GM12872 (cell line): ENCODE measurements around the gene CAB39L.

Experiments
- TF ChIP-seq, protein P1 (sequence below): IDR thresholded peaks from 3 replicates; pipeline ENCODE4 v1.5.1; 2011; ENCODE audit warnings: low read depth, mild to moderate bottlenecking, low read length, moderate library complexity; ENCODE audit not compliant: insufficient read depth

Gene CAB39L

DNA sequence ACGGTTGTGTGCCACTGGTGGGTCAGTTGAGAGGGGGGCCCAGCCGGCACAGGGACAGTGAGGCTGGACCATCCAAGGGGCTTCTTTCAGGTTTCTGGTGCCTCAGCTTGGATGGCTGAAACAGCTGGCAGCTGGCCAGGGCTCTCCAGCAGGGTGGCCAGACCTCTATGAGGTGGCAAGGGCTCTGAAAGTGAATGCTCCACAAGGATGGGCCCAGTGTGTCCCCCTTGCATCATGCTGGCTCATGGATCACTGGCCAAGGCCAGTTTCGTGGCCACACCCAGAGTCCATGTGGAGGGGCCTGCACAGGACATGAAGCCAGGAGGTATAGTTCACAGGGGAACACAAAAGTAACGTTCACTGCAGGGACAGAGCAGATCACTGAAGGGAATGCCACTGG is 146.5 kb downstream of the CAB39L start:
- TF ChIP-seq, protein P1, sequence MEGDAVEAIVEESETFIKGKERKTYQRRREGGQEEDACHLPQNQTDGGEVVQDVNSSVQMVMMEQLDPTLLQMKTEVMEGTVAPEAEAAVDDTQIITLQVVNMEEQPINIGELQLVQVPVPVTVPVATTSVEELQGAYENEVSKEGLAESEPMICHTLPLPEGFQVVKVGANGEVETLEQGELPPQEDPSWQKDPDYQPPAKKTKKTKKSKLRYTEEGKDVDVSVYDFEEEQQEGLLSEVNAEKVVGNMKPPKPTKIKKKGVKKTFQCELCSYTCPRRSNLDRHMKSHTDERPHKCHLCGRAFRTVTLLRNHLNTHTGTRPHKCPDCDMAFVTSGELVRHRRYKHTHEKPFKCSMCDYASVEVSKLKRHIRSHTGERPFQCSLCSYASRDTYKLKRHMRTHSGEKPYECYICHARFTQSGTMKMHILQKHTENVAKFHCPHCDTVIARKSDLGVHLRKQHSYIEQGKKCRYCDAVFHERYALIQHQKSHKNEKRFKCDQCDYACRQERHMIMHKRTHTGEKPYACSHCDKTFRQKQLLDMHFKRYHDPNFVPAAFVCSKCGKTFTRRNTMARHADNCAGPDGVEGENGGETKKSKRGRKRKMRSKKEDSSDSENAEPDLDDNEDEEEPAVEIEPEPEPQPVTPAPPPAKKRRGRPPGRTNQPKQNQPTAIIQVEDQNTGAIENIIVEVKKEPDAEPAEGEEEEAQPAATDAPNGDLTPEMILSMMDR: no peak

DNA sequence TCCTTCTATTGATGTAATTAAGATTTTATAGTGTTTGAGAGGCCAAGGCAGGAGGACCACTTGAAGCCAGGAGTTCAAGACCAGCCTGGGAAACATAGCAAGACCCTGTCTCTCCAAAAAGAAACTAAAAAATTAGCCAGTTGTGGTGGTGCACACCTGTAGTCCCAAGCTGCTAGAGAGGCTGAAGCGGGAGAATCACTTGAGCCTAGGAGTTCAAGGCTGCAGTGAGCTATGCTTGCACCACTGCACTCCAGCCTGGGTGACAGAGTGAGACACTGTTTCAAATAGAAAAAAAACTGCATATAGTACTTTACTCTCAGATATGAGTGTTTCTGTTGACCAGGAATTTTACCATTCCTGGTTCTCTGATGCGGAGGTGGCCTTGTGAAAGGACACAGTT is 147.2 kb downstream of the CAB39L start:
- TF ChIP-seq, protein P1: no peak

DNA sequence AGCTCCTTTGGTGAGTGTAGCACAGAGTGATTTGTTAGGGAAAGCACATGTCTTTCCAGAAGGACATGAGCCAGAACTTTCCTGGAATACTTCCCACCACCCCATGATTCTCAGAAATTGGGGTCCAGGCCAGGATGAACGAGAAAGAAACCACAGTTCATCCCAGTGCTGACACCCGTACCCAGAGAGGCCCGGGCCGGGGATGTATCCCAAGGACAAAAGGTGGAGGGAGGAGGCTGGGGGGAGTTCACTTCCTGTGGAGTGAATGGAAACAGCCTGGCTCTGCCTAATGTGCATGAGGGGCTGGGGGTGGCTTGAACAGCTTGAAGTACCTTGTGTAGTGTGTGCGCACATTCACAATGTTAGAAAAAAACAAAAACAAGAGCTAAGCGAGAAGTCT is 148.6 kb downstream of the CAB39L start:
- TF ChIP-seq, protein P1: no peak

DNA sequence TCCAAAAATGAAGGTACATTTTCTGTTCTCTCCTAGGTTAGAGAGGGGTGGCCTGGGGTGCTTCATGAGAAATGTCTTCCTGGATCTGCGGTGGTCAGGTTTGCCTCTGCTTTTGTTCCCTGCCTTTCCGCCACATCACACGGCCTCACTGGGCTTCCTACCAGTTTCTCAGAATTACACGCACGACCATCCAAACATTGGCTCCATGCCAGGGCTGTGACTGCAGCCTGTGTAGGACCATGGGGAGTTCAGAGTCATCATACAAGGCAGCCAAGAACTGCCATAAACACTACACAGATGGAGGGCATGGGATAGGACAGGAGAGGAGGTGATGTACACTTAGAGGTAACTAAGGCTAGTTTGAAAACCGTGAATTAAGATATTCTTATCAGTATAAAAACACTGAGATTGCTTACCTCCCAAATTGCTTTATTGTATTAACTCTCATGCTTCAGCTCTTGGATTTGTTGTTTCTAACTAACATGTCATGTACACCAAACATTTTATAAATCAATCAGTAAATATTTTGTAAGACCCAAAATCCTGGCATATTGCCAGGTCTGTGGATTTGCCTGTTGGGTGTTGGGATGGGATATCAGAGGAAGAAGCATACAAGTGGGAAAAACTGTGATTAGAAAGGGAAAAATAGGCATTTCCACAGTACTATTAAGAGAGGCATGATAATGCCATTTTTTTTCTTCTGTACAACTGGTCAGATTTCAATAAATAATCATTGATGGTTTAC is 150.9 kb downstream of the CAB39L start:
- TF ChIP-seq, protein P1: no peak

- TF ChIP-seq, protein P1: no peak
Observed at GRCh38 chr13:49288458-49288857, 155.4 kb downstream of the CAB39L start.

GRCh38 chr13:49287995-49288394 is 155.9 kb downstream of the CAB39L start:
- TF ChIP-seq, protein P1: no peak

DNA sequence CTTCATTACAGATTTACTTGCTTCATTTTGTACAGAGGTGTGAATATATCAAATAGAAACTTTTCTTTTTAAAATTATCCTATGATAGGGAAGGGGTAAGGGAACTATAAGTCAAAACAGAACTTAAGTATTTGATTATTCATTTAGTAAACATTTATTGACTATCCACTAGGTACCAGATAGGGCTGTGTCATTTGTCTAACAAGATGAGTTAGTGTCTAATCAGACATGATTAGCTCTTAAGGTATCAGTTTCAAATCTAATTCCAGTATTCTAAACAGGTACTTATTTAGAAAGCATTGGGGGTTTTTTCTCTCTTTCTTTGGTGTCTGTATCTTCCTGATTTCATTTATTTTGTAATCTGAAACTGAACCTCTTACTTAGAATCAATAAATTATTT is 164.0 kb downstream of the CAB39L start:
- TF ChIP-seq, protein P1: no peak
